ENCODE results near the gene HYCC2. TPM values are rescaled to one million over a fixed set of nuclear protein-coding genes. Genes with fewer than 3 reads are reported as not detected.

The HYCC2 gene
- total and polyA plus RNA-seq, 3 donors from 2014 or later: 10.7 to 27.9 (median 26.8) TPM

GRCh38 chr2:201116959-201117734 is 45.7 kb upstream of the HYCC2 start:
- WGBS, 2 donors: 0 to 1% methylated on average over 22 of the region's 22 CpGs
- TF ChIP-seq POLR2A (IDR thresholded peaks at IDR 0.05): no peak
- TF ChIP-seq CTCF (IDR thresholded peaks at IDR 0.05): peak in 1 of 3 experiments; percentile 7
- H3K4me1 ChIP-seq: peaks cover 30% of the 10 kb centered on the region
- H3K36me3 ChIP-seq (ENCODE audit: low read depth, missing control alignments): no peaks in the 10 kb centered on the region
- peak; percentile 63 for DNase-seq
- no peaks in the 10 kb centered on the region for H3K9me3 ChIP-seq
- intact Hi-C loops (cut with DNase I; ENCODE audit: low total_unique reads): loop anchor here (5.0 kb wide), 1 partner anchor 40 kb away; no protein-coding TSS in a partner anchor
- peak overlapping the region; percentile 97 to 100 for H3K27ac ChIP-seq
- no peaks in the 10 kb centered on the region for H3K27me3 ChIP-seq
- peak overlapping the region; percentile 91 to 99 for H3K4me3 ChIP-seq

GRCh38 chr2:201116115-201116958 is 44.9 kb upstream of the HYCC2 start, which contains the start of gene CFLAR:
Gene CFLAR (plus strand): TSS chr2:201116164. CDS start chr2:201129866, 13,702 bp downstream.
- Histone ChIP-seq H3K27ac (peak within 1 kb of the TSS; percentile 97 to 100), H3K4me1 (peaks cover 23% of the 10 kb centered on the region), H3K9me3 (no peaks in the 10 kb centered on the region), H3K4me3 (peak within 1 kb of the TSS; percentile 91 to 99), H3K27me3 (no peaks in the 10 kb centered on the region), H3K36me3 (ENCODE audit: low read depth, missing control alignments) (no peaks in the 10 kb centered on the region)
- 0 to 1% methylated on average over 25 to 74 of the region's 75 CpGs for WGBS, 2 donors
- peak; percentile 76 for DNase-seq
- intact Hi-C loops (cut with DNase I; ENCODE audit: low total_unique reads): loop anchor here (5.0 kb wide), 1 partner anchor 41 kb away; no protein-coding TSS in a partner anchor
- TF ChIP-seq POLR2A (IDR thresholded peaks at IDR 0.05) (no peak), CTCF (IDR thresholded peaks at IDR 0.05) (no peak)

GRCh38 chr2:201114846-201115245 is 43.4 kb upstream of the HYCC2 start:
- intact Hi-C loops (cut with DNase I; ENCODE audit: low total_unique reads): loop anchor here (5.0 kb wide), 2 partner anchors 38 to 42 kb away; no protein-coding TSS in a partner anchor
- no peaks in the 10 kb centered on the region for H3K27me3 ChIP-seq

GRCh38 chr2:201114350-201114749 is 42.9 kb upstream of the HYCC2 start:
- Histone ChIP-seq H3K27me3 (no peaks in the 10 kb centered on the region), H3K36me3 (ENCODE audit: low read depth, missing control alignments) (no peaks in the 10 kb centered on the region), H3K4me1 (peaks cover 10% of the 10 kb centered on the region), H3K4me3 (no peak overlapping the region), H3K9me3 (no peaks in the 10 kb centered on the region), H3K27ac (no peak overlapping the region)
- DNase-seq: no peak
- WGBS, 2 donors: 83 to 88% methylated on average over 4 of the region's 4 CpGs
- intact Hi-C loops (cut with DNase I; ENCODE audit: low total_unique reads): loop anchor here (5.0 kb wide), 1 partner anchor 37 kb away; no protein-coding TSS in a partner anchor
- TF ChIP-seq POLR2A (IDR thresholded peaks at IDR 0.05): no peak
- no peak for TF ChIP-seq CTCF (IDR thresholded peaks at IDR 0.05)

More at GRCh38 chr2:201114846-201115245, 43.4 kb upstream of the HYCC2 start:
- Histone ChIP-seq H3K4me1 (peaks cover 10% of the 10 kb centered on the region), H3K9me3 (no peaks in the 10 kb centered on the region), H3K36me3 (ENCODE audit: low read depth, missing control alignments) (no peaks in the 10 kb centered on the region), H3K4me3 (no peak overlapping the region), H3K27ac (no peak overlapping the region)
- no peak for DNase-seq
- no peak for TF ChIP-seq POLR2A (IDR thresholded peaks at IDR 0.05)
- TF ChIP-seq CTCF (IDR thresholded peaks at IDR 0.05): no peak
